GM21723 (cell line): ENCODE results near the gene PRKCH.

ENCODE experiments used
- ATAC-seq: cut with Tn5 transposase; IDR thresholded peaks from one replicate; pipeline ENCODE4 v1.9.1; 2021; ENCODE audit warnings: mild to moderate bottlenecking, moderate library complexity; ENCODE audit not compliant: unreplicated experiment

PRKCH gene

GRCh38 chr14:61505815-61506809, 184.7 kb downstream of the PRKCH start:
- no peak for ATAC-seq

DNA sequence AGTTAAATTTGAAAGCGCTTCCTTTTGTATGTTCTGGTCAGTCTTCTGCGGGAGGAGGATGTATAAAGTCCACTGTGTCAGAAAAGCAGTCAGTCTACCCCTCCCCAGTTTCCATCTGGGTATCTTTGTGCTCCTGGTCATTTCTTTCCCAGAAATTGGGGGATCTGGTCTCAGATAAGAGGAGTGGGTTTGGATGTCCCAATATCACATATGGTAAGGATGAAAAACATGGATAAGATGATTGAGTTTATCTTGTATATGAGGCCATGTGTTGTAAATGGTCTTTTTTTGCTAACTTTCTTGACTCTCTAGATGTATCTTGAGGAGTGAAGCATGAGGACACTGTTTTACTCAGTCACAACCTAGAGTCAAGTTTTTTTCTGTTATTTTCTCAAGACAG, 187.1 kb downstream of the PRKCH start:
- ATAC-seq, result no peak

GRCh38 chr14:61510736-61511557, 189.6 kb downstream of the PRKCH start:
- ATAC-seq, result no peak

DNA sequence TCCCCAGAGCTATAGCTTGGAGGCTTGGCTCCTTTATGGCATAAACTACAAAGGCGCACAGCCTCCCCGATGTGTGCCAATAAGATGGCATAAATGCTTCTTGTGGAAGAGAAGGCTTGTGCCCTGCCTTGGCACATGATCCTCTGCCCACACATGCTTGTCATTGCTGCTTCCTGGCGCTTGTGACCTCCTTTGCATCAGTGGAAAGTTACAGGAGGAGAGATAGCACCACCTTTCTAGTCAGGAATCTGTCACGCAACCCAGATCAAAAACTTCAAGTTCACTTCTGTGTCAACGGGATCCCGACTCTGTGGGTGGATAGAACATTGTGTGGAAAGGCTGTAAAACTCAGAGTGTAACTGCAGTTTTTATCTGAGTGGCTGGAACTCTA, 190.2 kb downstream of the PRKCH start:
- no peak for ATAC-seq

- no peak for ATAC-seq
These were observed 190.9 kb downstream of the PRKCH start for GRCh38 chr14:61512026-61512834.

GRCh38 chr14:61513986-61514830, 192.8 kb downstream of the PRKCH start:
- ATAC-seq, result no peak

GRCh38 chr14:61514927-61515326, 193.5 kb downstream of the PRKCH start:
- ATAC-seq, result no peak

GRCh38 chr14:61515436-61516117, 194.2 kb downstream of the PRKCH start:
- ATAC-seq, result no peak

DNA sequence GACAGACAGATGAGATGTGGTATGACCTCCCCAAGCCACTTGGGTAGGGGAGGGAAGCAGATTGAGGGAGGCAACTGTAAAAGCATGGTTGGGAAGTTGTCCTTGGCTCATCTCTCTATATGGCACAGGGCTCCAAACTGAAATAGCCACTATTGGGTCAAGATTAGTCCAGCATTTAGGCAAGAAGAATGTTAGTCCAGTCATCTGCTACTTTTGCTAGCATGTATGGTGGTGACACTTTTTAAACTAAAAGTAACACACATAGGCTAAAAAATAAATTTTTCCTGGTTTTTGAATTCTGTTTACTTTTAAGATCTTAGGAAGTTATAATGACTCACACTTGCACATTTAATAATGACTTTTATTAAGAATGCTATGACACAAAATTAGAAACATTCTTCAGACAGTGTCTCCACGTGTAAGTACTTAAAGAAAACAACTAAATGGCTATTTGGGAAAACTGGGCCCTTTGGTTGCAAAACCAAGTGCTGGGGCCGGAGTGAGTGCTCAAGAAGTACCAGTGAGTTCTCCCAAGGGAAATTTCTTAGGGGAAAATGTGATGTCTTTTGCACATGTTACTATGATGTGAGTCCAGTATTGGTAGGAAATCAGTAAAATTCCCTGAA, 194.9 kb downstream of the PRKCH start:
- no peak for ATAC-seq

- no peak for ATAC-seq
These were observed 195.7 kb downstream of the PRKCH start for GRCh38 chr14:61516964-61517653.

DNA sequence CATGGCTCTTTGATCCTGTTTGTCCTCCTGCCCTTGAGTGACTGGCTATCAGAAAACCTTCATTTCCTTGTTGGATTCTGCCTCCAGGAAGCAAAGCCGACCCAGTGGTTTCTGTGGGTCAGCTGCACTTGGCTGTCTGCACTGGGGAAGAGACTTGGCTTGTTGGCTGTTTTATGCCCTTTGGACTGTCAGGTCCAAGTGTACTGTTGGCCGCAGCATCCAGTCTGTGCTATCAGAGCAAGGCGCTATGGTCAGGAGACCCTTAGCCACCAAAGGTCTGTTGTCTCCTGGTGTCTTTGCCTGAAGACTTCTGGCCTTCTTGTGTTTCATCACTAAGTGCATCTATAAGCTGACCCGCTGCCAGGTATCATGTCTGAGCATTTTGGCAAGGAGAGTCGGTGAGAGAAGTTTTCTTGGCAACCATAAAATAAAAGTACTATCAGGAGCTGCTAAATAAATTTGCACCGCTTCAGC, 196.6 kb downstream of the PRKCH start:
- no peak for ATAC-seq

- no peak for ATAC-seq
These were observed 197.0 kb downstream of the PRKCH start for GRCh38 chr14:61518403-61518802.

DNA sequence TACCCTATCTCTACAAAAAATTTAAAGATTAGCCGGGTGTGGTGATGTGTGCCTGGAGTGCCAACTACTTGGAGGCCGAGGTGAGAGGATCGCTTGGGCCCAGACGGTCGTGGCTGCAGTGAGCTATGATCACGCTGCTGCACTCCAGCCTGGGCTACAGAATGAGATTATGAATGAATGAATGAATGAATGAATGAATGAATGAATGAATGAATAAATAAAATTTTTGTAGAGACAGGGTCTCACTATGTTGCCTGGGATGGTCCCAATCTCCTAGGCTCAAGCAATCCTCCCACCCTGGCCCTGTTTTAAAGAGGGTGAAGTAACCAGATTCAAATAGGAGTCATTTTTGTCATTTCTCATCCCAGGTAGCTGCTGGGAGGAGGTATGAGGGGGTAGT, 197.7 kb downstream of the PRKCH start:
- ATAC-seq, result no peak

DNA sequence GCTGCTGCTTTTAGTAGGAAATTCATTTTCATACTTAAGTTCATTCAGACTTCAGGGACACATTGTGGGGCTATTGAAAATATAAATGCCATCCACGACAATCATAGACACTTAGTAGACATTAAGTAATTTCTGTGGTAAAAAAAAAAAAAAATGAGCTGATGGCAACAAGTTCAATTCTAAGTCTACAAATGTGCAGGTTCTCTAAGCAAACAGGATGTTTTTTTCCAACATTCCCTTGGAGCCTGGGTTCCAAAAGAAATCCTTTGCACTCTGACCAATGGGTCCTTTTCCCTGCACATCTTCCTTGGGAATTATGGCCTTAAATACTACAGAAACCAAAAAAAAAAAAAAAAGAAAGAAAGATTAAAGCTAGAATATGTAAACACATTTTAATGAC, 198.4 kb downstream of the PRKCH start:
- no peak for ATAC-seq

DNA sequence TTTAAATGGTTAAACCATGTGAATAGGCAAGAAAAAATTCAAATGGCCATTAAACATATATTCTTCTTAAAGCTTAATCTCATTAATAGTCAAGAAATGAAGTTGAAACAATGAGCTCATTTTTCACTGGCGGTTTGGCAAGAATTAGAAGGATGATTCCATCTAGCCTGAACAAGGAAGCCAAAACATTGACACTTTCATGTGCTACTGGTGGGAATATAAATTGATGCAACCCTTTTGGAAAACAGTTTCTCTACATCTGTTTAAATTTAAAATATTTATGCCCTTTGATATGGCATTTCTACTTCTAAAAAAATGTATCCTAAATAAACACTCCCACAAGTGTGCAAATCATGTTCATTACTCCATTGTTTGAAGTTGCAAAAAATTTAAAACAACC, 199.2 kb downstream of the PRKCH start:
- ATAC-seq, result no peak

DNA sequence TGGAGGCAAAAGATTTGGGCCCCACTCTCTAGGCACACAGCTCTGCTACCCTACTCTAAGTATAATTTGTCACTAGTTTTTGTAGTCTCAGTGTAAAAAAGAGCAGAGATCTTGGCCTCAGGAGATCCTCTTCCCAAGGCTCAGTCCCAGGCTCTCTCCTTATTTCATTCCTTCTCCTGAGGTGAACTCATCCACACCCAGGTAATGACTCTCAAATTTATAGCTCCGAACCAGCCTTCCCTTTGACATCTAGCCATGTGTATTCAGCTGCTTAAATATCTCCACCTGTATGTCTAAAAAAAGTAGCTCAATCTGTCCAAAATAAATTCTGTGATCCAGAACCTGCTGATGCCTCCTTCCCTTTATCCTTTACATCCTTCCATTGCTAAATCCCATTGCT, 200.4 kb downstream of the PRKCH start:
- no peak for ATAC-seq

DNA sequence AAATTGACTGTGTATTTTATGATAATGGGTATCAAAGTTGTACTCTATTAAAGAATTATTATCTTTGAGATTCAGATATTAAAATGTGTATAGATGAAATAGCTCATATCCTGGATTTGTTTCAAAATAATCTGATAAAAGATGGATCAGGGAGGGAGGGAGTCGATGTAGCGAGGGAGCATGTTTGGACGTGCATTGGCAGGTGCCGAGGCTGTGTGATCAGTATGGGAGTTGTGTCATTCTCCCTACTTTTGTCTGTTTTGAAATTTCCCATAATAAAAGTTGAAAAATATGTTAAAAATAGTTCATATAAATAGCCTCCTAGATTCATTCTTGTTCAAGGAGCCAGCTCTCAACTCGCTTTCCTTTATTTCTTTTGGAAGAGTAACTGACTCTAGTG, 202.4 kb downstream of the PRKCH start:
- ATAC-seq, result no peak

DNA sequence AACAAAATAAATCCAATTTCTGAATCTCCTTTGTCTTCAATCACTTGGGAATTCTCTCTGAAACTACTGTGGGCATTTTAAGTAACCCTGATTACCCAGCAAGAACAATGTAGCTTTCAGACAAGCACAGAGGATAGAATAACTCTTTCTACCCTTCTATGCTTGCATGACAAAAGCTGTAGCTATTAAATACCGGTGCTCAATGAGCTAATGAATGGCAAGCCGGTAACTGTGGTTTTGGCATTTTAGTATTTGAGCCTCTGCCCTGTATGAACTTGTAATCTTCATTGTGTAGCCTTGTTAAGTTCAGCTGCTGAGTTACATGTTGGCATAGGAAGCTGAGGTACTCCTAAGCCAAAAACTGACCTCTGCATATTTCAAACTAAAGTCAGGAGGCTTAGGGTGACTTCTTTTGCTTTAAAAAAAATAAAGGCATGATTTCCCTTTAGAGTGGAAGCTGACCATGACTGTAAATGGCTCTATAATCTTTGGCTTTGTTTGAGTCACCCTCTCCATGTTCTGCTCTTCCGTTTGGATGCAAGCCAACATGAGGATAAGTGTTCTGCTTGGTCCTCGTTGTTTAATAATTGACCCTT, 202.9 kb downstream of the PRKCH start:
- no peak for ATAC-seq
